Lung microvascular endothelial cell (primary cell): ENCODE data around the gene NFATC2IP. TPM values are rescaled to one million over a fixed set of nuclear protein-coding genes. Genes with fewer than 3 reads are reported as not detected.
"Not testable (repeated sequence)": the region's sequence is repeated elsewhere in the genome, so short reads cannot be mapped to it uniquely, and the experiment has no call there.

Experiments
- DNase-seq, 2 donors: peaks; one replicate each; pipeline versions ENCODE4 v3.0.0 to v3.0.0-alpha.2; 2010; ENCODE audit warnings: low read depth in 2 of 2
- total RNA-seq: library from RNA; depleted of rRNA; stranded (reverse); fragments of >200 nt; gene quantifications from 2 replicates; pipeline ENCODE4 v1.2.1, GENCODE V29; 2014

The NFATC2IP gene
- total RNA-seq, 1 donor from 2014 or later = 21.0 TPM

DNA sequence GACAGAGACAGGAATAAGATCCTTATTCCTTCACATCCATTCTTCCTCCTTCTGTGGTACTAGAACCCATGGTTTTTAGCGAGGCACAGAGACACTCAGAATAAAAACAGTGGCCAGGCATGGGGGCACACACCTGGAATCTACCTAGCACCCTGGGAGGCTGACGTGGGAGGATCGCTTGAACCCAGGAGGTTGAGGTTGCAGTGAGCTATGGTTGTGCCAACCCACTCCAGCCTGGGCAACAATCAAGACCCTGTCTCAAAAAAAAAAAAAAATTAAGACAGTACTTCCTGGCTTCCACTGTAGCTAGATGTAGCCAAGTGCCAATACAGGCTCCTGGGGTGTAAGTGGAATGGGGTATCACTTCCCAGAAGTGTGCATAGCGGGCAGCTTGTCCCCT lies 16.4 kb downstream of the NFATC2IP start:
- no peak for DNase-seq

DNA sequence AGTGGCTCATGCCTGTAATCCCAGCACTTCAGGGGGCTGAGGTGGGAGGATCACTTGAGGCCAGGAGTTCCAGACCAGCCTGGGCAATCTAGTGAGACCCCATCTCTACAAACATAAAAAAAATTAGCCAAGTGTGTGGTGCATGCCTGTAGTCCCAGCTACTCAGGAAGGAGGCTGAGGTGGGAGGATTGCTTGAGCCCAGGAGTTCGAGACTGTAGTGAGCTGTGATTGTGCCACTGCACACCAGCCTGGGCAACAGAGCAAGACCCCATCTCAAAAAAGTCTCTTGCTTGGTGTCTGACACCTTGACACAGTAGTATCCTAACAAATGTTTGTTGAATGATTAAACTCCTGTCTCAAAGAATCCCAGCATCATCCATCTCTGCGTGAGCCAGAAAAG lies 19.0 kb downstream of the NFATC2IP start:
- not testable (repeated sequence) for DNase-seq

DNA sequence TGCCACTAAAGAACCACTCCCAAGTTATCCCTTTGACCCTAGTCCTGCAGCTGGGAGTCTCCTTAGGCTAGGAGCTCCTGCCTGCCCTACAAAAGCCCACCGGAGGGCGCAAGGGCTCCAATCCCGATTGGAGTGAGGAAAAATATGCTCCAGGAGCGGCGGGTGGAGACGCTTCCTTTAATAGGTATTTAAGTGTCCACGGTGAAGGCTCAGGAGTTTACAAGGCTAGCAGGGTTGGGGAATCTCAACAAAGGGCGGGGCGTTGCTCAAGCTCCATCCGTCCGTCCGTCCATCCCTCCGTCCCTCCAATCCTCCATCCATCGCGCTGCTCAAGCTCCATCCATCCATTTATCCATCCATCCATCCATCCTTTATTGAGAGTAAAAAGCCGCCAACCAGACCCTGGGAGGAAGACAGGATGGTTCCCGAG lies 23.3 kb downstream of the NFATC2IP start:
- DNase-seq = peak; percentile 70 to 79

DNA sequence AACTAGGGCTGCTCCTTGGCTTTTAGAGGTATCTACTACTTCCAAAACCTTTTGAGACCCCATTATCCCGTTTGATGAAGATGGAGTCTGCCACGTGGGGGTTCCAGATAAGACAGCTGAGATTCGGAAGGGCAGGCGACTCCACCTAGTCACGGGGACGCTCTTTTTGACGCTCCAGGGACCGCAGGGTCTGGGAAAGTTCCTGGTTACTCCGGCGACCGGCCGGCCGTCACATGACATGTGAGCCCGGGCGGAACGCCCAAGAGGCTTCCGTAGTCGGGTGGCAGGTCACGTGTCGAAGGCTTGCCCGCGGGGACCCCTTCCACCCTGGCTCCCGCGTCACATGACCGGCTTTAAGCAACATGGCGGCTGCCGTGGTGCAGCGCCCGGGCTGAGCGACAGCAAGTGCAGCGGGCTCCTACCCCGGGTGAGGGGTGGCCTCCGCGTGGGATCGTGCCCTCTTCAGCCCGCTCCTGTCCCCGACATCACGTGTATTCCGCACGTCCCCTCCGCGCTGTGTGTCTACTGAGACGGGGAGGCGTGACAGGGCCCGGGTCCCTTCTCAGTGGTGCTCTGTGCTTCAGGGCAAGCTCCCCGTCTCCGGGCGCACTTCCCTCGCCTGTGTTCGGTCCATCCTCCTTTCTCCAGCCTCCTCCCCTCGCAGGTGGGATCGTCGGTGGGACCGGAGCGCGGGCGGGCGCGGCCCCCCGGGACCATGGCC lies 23.9 kb downstream of the NFATC2IP start, which contains the start of gene SPNS1:
Gene SPNS1 (plus strand): TSS at position 342 of the 721 bp plus-strand sequence. CDS start 374 bp downstream, at position 716.
- peak; percentile 98 to 99 for DNase-seq

DNA sequence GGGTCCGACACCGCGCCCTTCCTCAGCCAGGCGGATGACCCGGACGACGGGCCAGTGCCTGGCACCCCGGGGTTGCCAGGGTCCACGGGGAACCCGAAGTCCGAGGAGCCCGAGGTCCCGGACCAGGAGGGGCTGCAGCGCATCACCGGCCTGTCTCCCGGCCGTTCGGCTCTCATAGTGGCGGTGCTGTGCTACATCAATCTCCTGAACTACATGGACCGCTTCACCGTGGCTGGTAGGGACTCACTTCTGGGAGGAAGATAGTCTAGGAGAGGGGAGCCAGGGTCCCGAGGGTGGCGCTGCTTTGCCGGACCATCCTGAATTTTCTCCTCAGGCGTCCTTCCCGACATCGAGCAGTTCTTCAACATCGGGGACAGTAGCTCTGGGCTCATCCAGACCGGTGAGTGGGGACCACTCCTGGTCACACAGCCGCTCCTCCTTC lies 24.4 kb downstream of the NFATC2IP start:
- peak; percentile 13 to 16 for DNase-seq

DNA sequence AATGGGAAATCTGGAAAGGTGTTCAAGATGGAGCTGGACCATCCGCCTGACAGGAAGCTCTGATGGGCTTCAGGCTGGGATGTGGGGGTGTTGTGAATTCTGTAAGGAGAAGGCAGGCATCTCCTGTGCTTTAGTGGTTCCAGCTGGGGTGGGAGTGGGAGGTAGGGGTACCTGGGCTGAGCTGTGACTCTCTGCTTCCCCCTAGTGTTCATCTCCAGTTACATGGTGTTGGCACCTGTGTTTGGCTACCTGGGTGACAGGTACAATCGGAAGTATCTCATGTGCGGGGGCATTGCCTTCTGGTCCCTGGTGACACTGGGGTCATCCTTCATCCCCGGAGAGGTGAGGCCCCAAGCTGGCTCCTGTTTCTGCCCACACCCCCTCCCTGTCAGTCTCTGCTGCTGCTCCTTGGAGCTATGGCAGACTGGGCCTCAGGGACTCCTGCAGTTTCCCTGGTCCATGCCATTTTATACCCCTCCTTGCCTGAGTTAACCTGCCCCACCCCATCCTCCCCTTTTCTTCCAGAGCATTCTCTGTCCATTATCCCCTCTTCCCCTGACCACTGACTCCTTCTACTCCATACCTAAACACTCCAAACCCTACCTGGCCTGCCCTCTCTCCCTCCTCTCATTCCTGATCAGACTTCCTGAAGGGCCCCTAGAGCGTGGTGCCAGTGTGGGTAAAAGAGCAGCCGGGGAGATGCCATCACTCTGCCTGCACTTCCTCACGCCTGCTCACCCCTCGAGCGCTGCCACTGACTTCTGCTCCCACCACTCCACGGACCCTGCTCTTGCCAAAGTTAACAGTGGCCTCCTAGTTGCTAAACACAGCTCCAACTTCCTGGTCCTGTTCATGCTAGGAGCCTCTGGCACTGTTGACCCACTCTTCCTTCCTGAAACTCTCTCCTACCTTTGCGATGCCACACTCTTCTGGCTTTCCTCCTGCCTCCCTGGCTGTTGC lies 27.2 kb downstream of the NFATC2IP start:
- DNase-seq = no peak

DNA sequence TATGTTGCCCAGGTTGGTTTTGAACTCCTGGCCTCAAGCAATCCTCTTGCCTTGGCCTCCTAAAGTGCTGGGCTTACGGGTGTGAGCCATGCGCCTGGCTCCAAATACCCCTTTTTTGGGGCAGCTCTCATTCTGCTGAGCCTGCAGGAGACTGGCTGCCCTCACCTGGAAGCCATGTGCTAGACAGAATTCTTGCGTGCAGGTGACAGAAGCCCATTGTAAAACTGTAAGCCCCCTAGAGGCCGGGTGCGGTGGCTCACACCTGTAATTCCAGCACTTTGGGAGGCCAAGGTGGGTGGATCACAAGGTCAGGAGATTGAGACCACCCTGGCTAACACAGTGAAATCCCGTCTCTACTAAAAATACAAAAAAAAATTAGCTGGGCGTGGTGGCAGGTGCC lies 29.6 kb downstream of the NFATC2IP start:
- DNase-seq = not testable (repeated sequence)

DNA sequence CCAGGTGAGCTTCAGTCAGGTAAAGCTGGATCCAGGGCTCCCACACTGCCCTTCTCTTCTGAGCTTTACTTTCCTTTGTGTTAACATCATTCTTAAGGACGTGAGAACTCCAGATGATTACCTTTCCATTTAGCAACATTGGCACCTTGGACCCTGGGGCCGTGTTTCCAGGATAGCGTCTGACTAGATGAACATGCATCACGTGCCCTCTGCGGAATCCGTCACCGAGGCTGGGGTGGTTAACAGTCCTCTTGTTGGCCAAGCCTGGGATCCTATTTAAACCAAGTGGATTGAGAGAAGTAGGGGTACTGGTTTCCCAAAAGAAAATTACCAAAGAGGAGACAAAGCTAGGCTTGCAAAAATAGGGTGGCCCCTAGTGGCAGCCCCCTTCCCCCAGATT lies 30.2 kb downstream of the NFATC2IP start:
- DNase-seq = no peak

DNA sequence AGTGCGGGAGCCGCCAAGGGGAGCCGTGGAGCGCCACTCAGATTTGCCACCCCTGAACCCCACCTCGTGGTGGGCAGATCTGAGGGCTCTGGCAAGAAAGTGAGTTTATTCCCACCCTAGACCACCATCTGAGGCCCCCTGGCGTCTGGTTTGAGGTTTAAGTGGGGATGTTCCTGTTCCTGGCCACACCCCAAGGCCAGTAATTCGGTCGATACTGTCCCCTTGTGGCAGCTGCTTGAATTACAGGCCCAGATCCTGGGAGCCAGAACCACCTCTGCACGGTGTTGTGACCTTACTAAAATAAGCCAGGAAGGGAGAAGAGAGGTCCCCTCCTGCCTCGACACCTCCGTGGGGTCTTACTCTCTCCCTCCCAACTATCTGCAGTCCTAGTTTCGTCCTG lies 30.8 kb downstream of the NFATC2IP start:
- DNase-seq = peak in 1 of 2 donors; percentile 11

DNA sequence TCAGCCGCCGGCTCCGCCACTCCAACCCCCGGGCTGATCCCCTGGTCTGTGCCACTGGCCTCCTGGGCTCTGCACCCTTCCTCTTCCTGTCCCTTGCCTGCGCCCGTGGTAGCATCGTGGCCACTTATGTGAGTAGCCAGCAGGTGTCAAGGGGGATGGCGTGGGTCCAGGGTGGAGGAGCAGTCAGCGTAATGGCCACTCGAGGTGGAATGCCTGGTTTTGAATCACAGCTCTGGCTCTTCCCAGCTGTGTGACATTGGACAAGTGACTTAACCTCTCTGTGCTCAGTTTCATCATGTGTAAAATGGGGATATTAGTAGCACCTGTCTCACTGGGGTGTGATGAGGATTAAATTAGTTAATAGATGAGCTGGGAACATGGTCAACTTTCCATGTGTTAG lies 31.7 kb downstream of the NFATC2IP start:
- no peak for DNase-seq

DNA sequence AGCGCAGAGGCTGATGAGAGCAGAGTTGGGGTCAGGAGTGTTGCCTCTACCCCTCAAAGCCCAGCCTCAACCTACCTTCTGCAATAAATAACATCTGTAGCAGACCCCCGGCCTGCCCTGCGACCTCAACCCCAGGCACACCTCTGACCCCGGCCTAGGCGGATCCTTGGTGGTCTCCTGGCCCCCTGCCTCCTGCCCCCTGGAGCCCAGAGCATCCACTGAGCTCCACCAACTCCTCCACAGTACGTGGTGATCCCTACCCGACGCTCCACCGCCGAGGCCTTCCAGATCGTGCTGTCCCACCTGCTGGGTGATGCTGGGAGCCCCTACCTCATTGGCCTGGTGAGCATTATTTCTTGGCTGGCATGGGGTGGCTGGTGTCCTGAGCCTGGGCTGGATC lies 32.2 kb downstream of the NFATC2IP start:
- no peak for DNase-seq

DNA sequence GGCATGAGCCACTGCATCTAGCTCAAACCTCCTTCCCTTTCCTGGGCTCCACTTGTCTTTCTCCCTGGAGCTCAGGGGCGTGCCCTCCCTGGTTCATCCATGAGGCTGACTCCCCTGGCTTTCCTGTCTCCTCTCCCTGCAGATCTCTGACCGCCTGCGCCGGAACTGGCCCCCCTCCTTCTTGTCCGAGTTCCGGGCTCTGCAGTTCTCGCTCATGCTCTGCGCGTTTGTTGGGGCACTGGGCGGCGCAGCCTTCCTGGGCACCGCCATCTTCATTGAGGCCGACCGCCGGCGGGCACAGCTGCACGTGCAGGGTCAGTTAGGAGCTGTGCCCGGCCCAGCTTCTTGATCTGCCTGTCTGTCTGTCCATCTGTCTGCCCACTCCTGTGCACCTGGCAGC lies 32.9 kb downstream of the NFATC2IP start:
- no peak for DNase-seq

DNA sequence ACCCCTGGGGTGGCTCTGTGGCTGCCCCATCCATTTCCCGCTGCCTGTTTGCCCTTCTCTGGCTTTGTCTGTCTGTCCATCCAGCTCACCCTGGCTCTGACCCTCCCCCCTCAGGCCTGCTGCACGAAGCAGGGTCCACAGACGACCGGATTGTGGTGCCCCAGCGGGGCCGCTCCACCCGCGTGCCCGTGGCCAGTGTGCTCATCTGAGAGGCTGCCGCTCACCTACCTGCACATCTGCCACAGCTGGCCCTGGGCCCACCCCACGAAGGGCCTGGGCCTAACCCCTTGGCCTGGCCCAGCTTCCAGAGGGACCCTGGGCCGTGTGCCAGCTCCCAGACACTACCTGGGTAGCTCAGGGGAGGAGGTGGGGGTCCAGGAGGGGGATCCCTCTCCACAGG lies 33.4 kb downstream of the NFATC2IP start:
- no peak for DNase-seq

DNA sequence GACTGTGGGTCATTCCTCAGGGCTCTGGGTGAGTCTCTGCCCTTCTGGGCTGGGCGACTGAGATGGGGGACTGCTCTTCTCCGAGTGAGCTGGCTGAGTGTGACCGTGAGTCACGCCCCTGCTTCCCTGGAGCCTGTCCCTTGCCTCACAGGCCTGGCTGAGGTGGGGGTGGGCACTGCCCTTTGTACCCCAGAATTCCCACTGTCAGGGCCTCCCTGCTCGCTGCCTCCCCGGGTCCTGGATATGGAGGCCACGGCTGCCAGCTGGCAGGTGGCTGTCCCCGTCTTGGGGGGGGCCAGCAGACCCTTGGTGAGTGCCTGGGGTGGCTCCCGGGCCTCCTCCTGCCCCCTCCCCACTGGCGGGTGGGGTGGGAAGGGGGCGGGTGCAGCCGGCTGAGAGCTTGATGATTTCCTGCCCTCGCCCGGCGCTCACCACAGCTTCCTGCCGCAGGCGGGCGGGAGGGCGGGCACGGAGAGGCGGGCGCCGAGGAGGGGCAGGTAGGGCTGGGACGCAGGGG lies 33.9 kb downstream of the NFATC2IP start, which contains the start of gene LAT:
Gene LAT (plus strand): TSS at position 434 of the 517 bp plus-strand sequence. CDS start 366 bp downstream, outside the sequence.
- peak; percentile 33 to 35 for DNase-seq

DNA sequence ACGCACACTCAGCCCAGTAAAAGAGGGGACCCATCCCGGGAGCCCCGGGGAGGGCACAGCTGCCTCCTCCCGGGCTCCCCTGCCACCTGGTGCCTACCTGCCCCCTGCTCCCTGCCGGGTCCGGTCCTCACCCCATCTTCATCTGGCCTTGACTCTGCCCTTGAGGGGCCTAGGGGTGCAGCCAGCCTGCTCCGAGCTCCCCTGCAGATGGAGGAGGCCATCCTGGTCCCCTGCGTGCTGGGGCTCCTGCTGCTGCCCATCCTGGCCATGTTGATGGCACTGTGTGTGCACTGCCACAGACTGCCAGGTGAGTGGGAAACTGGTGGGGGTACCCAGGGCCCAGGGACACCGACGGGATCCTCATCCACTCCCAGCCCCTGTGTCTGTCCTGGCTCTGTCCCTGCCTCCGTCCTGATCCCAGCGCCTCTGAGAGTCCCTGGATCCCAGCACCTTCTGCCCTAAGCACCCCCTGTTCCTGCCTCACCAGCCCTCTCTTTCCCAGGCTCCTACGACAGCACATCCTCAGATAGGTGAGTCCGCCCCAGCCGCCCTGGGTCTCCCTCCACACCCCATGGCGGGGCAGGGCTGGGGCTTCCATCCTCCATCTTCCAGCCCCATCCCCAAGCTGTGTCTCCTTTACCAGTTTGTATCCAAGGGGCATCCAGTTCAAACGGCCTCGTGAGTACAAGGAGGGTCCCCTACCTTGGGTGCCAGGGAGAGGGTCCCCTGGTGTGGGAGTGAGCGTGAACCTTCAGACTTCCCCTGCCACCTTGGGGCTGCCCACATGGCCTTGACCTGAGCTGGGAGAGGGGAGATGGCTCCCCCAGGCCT lies 34.7 kb downstream of the NFATC2IP start:
- DNase-seq = no peak

DNA sequence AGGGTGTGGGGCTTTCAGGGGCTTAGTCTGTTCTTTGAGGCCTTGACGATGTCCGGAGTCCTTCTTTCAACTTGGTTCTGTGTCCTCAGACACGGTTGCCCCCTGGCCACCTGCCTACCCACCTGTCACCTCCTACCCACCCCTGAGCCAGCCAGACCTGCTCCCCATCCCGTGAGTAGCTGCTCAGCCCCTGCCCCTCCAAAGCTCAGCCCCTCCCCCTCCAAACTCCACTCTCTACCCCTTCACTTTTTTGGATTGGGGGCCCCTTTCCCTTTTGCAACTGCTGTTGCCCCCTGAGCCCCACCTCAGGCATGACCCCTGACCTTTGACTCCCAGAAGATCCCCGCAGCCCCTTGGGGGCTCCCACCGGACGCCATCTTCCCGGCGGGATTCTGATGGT lies 35.3 kb downstream of the NFATC2IP start:
- no peak for DNase-seq

DNA sequence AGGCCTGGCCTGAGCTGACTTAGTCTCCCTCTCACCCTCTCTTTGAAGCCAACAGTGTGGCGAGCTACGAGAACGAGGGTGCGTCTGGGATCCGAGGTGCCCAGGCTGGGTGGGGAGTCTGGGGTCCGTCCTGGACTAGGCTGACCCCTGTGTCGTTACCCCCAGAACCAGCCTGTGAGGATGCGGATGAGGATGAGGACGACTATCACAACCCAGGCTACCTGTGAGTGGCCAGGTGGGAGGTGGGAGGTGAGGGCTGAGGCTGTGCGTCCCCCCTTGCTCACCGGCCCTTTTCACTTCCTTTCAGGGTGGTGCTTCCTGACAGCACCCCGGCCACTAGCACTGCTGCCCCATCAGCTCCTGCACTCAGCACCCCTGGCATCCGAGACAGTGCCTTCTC lies 35.8 kb downstream of the NFATC2IP start:
- no peak for DNase-seq

DNA sequence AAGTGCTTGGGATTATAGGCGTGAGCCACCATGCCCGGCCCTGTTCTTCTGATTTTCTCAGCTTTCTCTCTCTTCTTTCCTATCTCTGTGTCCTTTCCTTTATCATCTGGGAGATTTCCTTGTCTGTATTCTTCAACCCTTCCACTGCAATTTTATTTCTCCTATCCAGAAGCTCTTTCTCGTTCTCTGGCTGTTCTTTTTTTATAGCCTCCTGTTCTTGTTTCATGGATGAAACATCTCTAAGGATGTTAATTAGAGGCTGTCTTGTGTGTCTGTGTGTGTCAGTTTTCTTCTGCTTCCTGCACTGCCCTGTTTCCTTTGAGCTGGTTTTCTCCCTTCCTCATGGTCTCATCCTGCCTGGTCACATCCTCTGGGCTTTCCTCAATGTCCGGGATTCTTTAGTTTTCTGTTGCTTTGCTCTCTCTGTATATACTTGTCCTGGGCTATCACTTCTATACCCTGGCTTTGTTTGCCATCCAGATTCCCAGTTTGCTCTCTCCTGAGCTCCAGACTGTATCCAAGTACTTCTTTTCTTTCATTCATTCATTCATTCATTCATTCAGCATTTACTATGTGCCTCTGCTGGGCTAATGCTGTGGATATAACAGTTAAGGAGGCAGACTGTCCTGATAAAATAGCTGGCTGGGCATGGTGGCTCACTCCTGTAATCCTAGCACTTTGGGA lies 36.6 kb downstream of the NFATC2IP start:
- DNase-seq = no peak

DNA sequence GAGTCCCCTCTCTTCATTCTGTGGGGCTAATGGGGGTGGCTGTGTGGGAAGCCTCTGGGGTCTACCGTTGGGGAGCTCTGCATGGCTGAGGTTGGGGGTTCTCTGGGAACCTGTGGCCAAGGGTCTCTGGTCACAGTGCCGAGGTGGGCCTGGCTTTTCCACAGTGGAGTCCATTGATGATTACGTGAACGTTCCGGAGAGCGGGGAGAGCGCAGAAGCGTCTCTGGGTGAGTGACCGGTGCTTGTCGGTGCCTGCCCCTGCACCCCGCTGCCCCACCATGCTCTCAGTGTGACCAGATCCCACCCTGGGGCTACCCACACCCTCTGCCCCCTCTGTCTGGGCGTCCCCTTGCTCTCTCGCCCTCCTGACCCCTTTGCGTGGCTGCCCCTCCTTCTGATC lies 38.6 kb downstream of the NFATC2IP start:
- no peak for DNase-seq

DNA sequence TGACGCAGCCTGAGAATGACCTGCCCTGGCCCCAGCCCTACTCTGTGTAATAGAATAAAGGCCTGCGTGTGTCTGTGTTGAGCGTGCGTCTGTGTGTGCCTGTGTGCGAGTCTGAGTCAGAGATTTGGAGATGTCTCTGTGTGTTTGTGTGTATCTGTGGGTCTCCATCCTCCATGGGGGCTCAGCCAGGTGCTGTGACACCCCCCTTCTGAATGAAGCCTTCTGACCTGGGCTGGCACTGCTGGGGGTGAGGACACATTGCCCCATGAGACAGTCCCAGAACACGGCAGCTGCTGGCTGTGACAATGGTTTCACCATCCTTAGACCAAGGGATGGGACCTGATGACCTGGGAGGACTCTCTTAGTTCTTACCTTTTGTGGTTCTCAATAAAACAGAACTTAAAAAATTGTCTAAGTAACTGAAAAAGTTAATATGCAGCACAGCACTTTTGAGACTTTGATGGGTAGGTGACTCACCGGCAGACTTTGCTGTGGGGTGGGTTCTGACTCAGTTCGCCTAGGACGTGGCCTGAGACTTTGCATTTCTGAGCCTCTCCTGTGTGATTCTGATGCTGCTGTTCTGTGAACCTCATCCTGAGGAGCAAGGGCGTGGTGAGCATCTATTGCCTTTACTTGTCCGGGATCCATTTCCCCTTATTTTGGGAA lies 39.8 kb downstream of the NFATC2IP start:
- no peak for DNase-seq
